GM18505 (cell line): ENCODE results near the gene TNNI3K.

Source experiments
- ATAC-seq: cut with Tn5 transposase; IDR thresholded peaks from one replicate; pipeline ENCODE4 v1.9.1; 2021; ENCODE audit not compliant: unreplicated experiment
- POLR2A ChIP-seq: IDR thresholded peaks from 4 replicates; pipeline ENCODE4 v1.6.1; 2011; ENCODE audit warnings: borderline replicate concordance; ENCODE audit not compliant: insufficient read depth, insufficient read length; ENCODE audit errors: extremely low read depth

The TNNI3K gene

DNA sequence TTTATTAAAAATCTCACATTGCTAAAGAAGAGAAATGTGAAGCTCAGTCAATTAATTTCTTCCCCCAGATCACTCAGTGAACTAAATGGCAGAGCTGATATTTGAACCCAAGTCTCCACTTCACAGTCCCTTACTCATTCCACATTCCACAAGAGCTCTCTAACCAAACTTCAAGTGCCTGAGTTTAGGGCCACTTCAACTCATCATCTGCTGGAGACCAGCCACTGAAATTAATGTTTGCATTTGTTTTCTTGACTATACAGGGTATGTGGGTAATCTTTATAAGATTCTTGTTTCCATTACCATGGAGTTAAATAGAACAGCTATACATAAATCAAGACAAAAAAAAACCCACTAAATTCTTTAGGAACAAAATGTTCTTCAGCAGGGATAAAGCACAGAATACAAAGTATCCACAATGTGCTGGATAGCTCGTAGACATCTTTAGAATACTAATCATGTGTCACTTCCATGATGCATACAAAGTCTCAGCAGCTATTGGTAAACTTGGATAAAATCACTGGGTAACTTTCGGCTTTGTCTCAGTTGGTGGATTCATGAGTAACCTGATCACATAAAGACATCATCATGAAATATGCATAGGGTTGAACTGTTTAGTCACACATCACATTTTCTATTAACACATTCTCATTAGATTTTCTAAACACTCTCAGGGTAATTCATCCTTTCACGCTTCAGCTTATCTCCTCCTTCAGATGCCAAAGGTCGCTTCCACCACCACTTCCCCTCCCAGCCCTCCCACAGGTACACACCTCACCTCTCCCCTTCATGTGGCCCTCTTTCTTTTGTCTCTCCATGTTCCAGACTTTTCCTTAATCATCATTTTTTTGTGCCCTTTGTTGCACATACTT, 187.5 kb downstream of the TNNI3K start:
- ATAC-seq = no peak
- TF ChIP-seq POLR2A = no peak

GRCh38 chr1:74423471-74423870, 188.3 kb downstream of the TNNI3K start:
- TF ChIP-seq POLR2A = no peak
- no peak for ATAC-seq

GRCh38 chr1:74425676-74426075, 190.5 kb downstream of the TNNI3K start:
- ATAC-seq = no peak
- TF ChIP-seq POLR2A = no peak

GRCh38 chr1:74426208-74426937, 191.2 kb downstream of the TNNI3K start:
- no peak for TF ChIP-seq POLR2A
- no peak for ATAC-seq

DNA sequence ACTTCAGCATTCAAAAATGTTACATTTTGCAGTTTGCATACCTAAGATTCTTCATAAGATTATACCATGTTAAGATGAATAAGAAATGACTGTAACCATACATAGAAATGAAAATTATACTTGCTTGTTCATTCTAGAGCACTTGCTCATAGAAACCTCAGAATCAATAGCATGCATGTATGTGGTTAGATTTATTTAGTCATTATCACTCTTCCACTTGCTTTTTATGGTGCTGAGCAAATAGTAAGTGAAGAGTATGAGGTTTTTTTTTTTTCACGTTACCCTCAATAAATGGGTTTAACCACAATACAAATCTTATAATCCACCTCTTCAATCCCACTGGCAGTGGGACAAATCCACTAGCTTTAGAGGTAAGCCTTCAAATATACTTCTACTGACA, 192.5 kb downstream of the TNNI3K start:
- ATAC-seq = no peak
- TF ChIP-seq POLR2A = no peak

GRCh38 chr1:74429580-74429979, 194.4 kb downstream of the TNNI3K start:
- no peak for TF ChIP-seq POLR2A
- ATAC-seq = no peak

DNA sequence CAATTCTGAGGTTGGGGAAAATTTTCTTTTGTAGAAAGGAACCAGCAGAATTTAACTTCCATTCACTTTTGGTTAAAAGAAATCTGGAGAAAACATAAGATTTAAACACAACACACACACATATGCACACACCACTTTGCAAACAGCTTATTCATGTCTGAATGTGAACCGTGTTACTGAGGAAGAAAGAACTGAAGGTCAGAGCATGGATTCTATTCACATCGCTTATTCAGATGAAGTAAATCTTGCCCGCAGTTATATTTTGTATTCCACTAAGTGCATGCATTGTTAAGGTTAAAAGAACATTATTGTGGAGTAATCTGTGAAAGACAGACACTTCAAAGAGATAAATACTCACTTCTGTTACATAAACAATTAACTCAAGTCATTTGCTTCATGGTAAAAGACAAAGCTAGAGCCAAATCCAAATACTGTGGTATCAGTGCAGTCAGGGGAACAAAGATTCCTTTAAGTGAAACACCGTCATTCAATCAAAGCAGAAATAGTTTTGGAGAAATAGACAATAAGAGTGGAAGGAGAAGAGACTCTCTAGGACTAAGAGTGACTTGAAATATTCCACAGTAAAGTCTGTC, 195.3 kb downstream of the TNNI3K start:
- TF ChIP-seq POLR2A = no peak
- ATAC-seq = no peak

GRCh38 chr1:74431531-74431930, 196.3 kb downstream of the TNNI3K start:
- TF ChIP-seq POLR2A = no peak
- ATAC-seq = no peak

- no peak for ATAC-seq
- TF ChIP-seq POLR2A = no peak
These were observed 197.1 kb downstream of the TNNI3K start for GRCh38 chr1:74432325-74432724.

DNA sequence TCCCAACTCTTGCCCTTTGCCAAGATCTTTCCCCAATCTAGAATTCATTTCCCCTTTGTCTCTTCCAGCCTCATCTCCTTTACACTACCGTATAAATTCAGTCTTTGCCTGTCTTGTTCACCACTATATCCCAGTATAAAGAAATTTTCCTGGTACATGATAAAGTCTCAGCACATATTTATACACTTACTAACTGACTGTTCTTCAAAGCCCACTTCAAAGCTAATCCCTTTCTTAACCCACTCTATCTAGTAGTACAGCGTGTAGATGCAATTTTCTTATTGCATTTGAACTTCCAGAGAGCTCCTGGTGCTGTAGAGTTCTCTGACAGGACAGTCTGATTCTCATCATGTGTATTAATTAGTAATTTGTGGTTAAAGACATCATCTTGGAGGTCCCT, 199.1 kb downstream of the TNNI3K start:
- no peak for TF ChIP-seq POLR2A
- no peak for ATAC-seq

DNA sequence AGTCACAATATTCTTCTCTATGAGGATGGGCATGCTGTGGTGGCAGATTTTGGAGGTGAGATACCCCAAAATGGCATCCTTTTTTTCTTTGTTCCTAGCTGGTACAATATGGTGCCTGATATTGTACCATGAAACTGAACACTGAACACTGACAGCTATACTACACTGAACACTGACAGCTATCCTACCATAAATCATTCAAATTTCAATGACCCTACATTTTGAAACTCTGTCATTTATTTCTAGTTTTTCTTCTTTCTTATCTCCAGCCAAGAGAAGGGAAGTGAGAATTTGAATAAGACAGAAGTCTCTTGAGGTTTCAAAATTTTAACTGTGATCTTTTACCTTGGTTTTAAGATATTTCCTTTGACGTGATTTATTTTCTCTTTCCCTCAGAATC, 200.9 kb downstream of the TNNI3K start:
- no peak for ATAC-seq
- no peak for TF ChIP-seq POLR2A

- ATAC-seq = no peak
- no peak for TF ChIP-seq POLR2A
These were observed 201.8 kb downstream of the TNNI3K start for GRCh38 chr1:74437035-74437434.

DNA sequence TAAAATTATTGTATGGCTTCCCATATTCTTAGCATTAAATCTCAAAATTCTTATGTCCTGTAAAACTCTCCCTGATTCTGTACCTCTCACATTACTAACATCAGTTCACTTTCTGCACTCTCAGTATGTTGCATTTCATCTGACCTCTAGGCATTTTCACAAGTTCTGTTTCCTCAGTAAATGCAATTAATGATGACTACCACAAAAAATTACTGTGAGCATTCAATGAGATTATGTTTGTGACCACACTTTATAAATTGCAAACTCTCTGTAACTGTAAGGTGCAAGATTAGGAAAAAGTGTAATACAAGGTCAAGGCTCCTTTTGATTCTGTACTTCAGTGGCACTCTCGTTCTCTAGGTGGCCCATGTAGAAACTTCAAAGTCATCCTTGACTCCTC, 216.8 kb downstream of the TNNI3K start:
- no peak for TF ChIP-seq POLR2A
- ATAC-seq = no peak

DNA sequence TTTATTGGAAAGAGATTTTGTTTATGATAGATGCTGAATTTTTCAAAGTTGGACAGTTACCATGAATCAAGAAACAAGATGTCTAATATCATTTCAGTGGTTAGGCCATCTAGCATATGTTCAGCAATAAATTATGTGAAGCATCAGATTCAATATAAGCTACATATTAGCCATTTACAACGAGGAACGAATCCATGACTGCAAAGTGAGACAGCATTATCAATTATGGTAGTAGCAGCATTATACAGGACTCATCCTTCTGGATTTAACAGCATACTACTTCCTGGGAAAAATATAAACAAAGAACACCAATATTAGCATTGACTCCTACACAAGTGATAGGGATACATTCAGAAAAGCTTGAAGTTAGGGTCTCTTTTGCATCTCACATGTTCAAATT, 218.1 kb downstream of the TNNI3K start:
- TF ChIP-seq POLR2A = no peak
- ATAC-seq = no peak
